Ovary (tissue), 9 donors: Measurements from ENCODE around the gene GIMAP5. TPM values are rescaled to one million over a fixed set of nuclear protein-coding genes. Genes with fewer than 3 reads are reported as not detected.

ENCODE experiments used
- DNase-seq, 5 donors: peaks; one replicate each; pipeline ENCODE4 v3.0.0-alpha.2; 2019 to 2020
- H3K27ac ChIP-seq, 2 donors: fragments of 200-600 bp; one replicate each; pipeline versions ENCODE4 v1.5.1 to v1.8.0; 2019 to 2022
- H3K27me3 ChIP-seq: fragments of 200-600 bp; one replicate; pipeline ENCODE4 v1.8.0; 2022
- H3K36me3 ChIP-seq: fragments of 200-600 bp; sonication (generic); one replicate; pipeline ENCODE4 v1.5.1; 2019
- H3K4me1 ChIP-seq: one replicate; pipeline ENCODE4 v1.8.1; 2013; ENCODE audit warnings: mild to moderate bottlenecking, moderate library complexity; ENCODE audit not compliant: insufficient read depth
- H3K4me3 ChIP-seq: fragments of 200-600 bp; sonication (generic); one replicate; pipeline ENCODE4 v1.5.1; 2017
- H3K9me3 ChIP-seq, 2 donors: fragments of 200-600 bp in 1 of 2; sonication (generic) in 1 of 2; one replicate each; pipeline versions ENCODE4 v1.5.1 to v1.8.1; 2013 to 2019; ENCODE audit warnings: mild to moderate bottlenecking in 1 of 2, moderate library complexity in 1 of 2
- CTCF ChIP-seq, 3 donors: fragments of 450-650 bp in 2 of 3; fragments of 200-600 bp in 1 of 3; IDR thresholded peaks; one replicate each; pipeline versions ENCODE4 v1.5.1 to v1.8.0; 2016 to 2022; ENCODE audit warnings: antibody characterized with exemption in 3 of 3, mild to moderate bottlenecking in 1 of 3
- EP300 ChIP-seq: sonication (generic); formaldehyde crosslinking; IDR thresholded peaks from one replicate; pipeline ENCODE4 v1.6.1; 2017; ENCODE audit warnings: antibody characterized with exemption
- POLR2A ChIP-seq: fragments of 450-650 bp; IDR thresholded peaks from one replicate; pipeline ENCODE4 v1.6.1; 2017; ENCODE audit warnings: antibody characterized with exemption, mild to moderate bottlenecking, moderate library complexity
- WGBS, 3 donors: extraction: QIAGEN DNeasy Blood & Tissue Kit in 1 of 3; methylation state at CpG; one replicate each; pipeline versions ENCODE4 v1.1.5 to v1.1.7; 2013 to 2017; 5-methylcytosine and 5-hydroxymethylcytosine counted together
- intact Hi-C, 4 donors: fragments of 100-400 bp; cut with DNase I; formaldehyde crosslinking; loops; one replicate each; pipeline versions ENCODE4 v1.11.0 to v1.15.1; 2022 to 2023
- polyA plus RNA-seq, 2 donors: library from polyadenylated mRNA; stranded (reverse); fragments of 200-250 nt in 1 of 2; fragments of 350-450 nt in 1 of 2; fragmentation: Illumina TruSeq in 1 of 2; extraction: RNeasy Lipid Tissue Mini Kit (QIAGEN cat#74804) in 1 of 2; gene quantifications; one replicate each; pipeline ENCODE4 v1.2.3, GENCODE V29; 2013 to 2014
- total RNA-seq, 7 donors: library from RNA; depleted of rRNA in 2 of 7; stranded (reverse); fragments of >200 nt in 2 of 7; fragmentation: NEBNext Ultra II Directional in 3 of 7; extraction: Animal tissue kit (Norgen Biotek cat#: 25700) in 3 of 7; gene quantifications; one replicate each; pipeline versions ENCODE4 v1.1.0 to v1.2.4, GENCODE V29; 2016 to 2023
- donor health status: DM: no; HTN: no; CAD: no; lungs with moderate emphysema.
- donor health status: DM: no; HTN: no; CAD: no.
- donor health status: Bipolar disorder and iron deficiency.
- donor health status: DM: yes; HTN: yes; CAD: no.
- donor health status: DM: no; HTN: no; CAD: no.
- donor health status: DM: yes; HTN: yes; CAD: no.

The GIMAP5 gene
- total and polyA plus RNA-seq, 9 donors = 1.7 to 39.7 (median 6.6) TPM

GRCh38 chr7:150739033-150739432 is 1.8 kb downstream of the GIMAP5 start:
- no peak for DNase-seq
- no peaks in the 10 kb centered on the region for H3K27me3 ChIP-seq
- H3K27ac ChIP-seq = no peak overlapping the region
- intact Hi-C loops = no loop called here
- no peak overlapping the region for H3K4me3 ChIP-seq
- peaks cover 2% of the 10 kb centered on the region for H3K4me1 ChIP-seq
- TF ChIP-seq POLR2A = no peak
- TF ChIP-seq CTCF (IDR thresholded peaks at IDR 0.05) = no peak
- no peak for TF ChIP-seq EP300
- H3K36me3 ChIP-seq = no peaks in the 10 kb centered on the region
- no peaks in the 10 kb centered on the region for H3K9me3 ChIP-seq

DNA sequence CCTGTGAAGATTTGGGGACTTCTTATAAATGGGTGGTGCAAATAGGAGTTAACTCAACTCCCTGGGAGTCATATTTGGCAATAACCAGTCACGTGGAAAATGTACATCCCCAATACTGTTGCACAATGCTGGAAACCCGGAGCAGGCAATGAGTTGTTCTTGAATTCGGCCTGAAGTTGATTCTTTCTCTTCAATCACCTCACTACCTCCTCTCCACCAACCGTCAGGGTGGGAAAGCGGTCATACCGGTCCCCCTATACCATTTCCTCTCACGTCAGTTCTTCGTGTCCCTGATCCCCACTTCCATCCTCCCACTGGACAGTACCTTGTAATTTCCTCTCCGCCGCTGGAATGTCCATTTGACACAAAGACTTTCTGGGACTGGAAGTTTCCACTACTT is 2.8 kb downstream of the GIMAP5 start:
- intact Hi-C loops = no loop called here
- Histone ChIP-seq H3K4me1 (peaks cover 4% of the 10 kb centered on the region), H3K4me3 (no peak overlapping the region), H3K27me3 (no peaks in the 10 kb centered on the region), H3K27ac (no peak overlapping the region), H3K9me3 (no peaks in the 10 kb centered on the region), H3K36me3 (no peaks in the 10 kb centered on the region)
- no peak for TF ChIP-seq CTCF (IDR thresholded peaks at IDR 0.05)
- no peak for TF ChIP-seq POLR2A
- TF ChIP-seq EP300 = no peak
- no peak for DNase-seq
- 84 to 91% (median 85%) methylated on average over 10 of the region's 10 CpGs for WGBS, 3 donors

DNA sequence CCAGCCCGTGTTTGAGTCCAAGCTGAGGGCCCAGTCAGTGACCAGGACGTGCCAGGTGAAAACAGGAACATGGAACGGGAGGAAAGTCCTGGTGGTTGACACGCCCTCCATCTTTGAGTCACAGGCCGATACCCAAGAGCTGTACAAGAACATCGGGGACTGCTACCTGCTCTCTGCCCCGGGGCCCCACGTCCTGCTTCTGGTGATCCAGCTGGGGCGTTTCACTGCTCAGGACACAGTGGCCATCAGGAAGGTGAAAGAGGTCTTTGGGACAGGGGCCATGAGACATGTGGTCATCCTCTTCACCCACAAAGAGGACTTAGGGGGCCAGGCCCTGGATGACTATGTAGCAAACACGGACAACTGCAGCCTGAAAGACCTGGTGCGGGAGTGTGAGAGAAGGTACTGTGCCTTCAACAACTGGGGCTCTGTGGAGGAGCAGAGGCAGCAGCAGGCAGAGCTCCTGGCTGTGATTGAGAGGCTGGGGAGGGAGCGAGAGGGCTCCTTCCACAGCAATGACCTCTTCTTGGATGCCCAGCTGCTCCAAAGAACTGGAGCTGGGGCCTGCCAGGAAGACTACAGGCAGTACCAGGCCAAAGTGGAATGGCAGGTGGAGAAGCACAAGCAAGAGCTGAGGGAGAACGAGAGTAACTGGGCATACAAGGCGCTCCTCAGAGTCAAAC is 5.2 kb downstream of the GIMAP5 start:
- no peak overlapping the region for H3K27ac ChIP-seq
- TF ChIP-seq CTCF (IDR thresholded peaks at IDR 0.05) = no peak
- no peak for TF ChIP-seq EP300
- TF ChIP-seq POLR2A = no peak
- peaks cover 4% of the 10 kb centered on the region for H3K4me1 ChIP-seq
- no peak for DNase-seq
- WGBS, 3 donors = 89 to 93% (median 90%) methylated on average over 14 of the region's 14 CpGs
- H3K9me3 ChIP-seq = no peaks in the 10 kb centered on the region
- H3K4me3 ChIP-seq = no peak overlapping the region
- H3K27me3 ChIP-seq = no peaks in the 10 kb centered on the region
- intact Hi-C loops = no loop called here
- no peaks in the 10 kb centered on the region for H3K36me3 ChIP-seq

DNA sequence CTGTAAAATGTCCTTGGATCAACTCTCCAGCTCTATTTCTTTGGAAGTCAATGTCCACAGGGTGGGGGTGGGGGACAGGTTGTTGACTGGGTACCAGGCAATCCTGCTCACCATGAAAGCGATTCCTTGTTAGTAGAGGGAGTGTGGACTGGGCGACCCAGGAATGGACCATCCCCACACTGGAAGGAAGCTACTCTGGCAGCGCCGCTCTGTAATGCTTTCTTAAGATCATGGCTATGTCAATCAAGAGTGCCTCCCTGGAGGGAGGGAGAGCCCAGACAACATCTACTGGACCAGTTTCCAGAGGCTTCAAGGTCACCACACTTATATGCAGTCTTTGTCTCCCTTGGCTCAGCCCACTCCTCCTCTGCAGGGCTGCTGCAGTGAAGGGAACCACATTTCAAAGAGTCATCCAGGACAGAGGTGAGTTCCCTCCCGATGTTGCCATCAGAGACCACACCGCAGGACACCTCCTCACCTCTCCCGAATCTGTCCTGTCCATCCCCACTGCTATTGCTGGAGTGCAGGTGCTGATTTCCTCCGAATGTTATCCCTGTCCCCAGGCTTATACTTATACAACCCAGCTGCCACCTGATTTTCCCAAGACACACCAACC is 6.9 kb downstream of the GIMAP5 start:
- intact Hi-C loops = no loop called here
- WGBS, 3 donors = 37 to 48% (median 42%) methylated on average over 8 of the region's 8 CpGs
- DNase-seq = no peak
- no peak for TF ChIP-seq CTCF (IDR thresholded peaks at IDR 0.05)
- no peak for TF ChIP-seq POLR2A
- no peak for TF ChIP-seq EP300
- peaks cover 4% of the 10 kb centered on the region for H3K4me1 ChIP-seq
- no peak overlapping the region for H3K4me3 ChIP-seq
- no peaks in the 10 kb centered on the region for H3K27me3 ChIP-seq
- H3K9me3 ChIP-seq = no peaks in the 10 kb centered on the region
- H3K27ac ChIP-seq = no peak overlapping the region
- H3K36me3 ChIP-seq = no peaks in the 10 kb centered on the region
